ENCODE results near the gene SGTA.
"Not testable (repeated sequence)": the region's sequence is repeated elsewhere in the genome, so short reads cannot be mapped to it uniquely, and the experiment has no call there.

The SGTA gene

DNA sequence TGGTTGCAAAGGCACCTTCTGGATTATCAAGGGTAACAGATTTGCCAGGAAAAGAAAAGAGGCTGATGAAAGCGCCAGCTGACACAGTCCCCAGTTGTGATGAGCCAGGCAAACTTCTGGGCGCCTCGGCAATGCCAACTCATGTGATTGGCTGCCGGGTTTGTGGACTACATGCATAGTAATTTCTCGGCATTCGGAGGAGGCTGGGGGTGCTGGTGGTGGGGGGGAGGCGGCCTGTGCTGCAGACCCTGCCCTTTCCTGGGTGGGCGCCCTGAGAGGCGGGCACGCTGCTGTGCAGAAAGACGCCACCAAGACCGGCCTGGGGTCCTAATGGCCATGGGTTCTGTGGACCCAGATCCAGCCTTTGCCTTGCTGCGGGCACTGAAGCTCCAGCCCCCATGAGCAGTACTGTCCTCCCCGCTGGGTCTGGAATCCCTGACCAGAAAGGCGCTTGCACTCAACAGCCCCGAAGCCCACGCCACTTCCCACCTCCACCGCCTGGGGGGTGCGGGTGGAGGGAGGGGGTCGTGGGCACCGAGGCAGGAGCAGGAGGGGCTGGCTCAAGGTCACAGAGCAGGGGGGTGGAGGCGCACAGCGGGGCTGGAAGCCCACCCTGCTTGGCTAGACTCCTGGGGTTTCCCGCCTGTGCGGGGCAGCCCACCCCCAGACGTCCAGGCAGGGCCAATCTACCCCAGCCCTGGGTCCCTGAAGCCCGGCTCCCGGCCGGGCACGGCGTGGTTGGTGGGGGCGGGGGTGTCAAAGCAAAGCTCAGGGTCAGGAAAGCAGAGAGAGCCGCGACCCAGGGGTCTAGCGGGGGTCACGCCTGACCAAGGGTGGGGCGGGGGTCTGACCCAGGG, 62.9 kb downstream of the SGTA start:
- DNase-seq (ENCODE audit: low read depth, low spot score), result no peak
- no peak overlapping the region for H3K4me3 ChIP-seq (ENCODE audit: low read length)

DNA sequence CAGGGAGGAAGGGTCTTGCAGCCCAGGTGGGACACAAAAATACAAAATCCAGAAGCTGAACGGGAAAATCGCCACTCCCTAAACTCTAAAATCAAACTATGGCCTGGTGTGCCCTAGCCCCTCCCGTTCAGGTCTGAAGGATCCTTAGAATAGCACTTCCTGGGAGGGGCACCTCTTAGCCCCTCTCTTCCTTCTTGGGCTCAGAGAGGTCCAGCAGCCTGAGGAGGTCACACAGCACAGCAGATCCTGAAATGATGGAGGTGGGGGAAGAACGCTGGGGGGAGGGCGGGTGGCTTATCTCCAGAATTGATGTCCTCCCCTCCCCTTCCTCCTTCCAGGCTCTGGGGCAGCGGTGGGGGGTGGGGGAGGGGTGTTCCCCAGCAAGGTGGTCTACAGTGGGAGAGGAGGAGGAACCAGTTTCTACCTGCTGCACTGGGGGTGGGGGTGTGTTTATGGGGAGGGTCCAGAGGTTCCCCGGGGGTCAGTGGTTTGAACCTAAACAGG, 63.8 kb downstream of the SGTA start:
- H3K4me3 ChIP-seq (ENCODE audit: low read length), result no peak overlapping the region
- no peak for DNase-seq (ENCODE audit: low read depth, low spot score)

GRCh38 chr19:2717638-2718541, 65.2 kb downstream of the SGTA start:
- DNase-seq (ENCODE audit: low read depth, low spot score), result no peak
- no peak overlapping the region for H3K4me3 ChIP-seq (ENCODE audit: low read length)

GRCh38 chr19:2716722-2717637, 66.1 kb downstream of the SGTA start:
- no peak overlapping the region for H3K4me3 ChIP-seq (ENCODE audit: low read length)
- no peak for DNase-seq (ENCODE audit: low read depth, low spot score)

GRCh38 chr19:2716275-2716650, 66.8 kb downstream of the SGTA start:
- no peak overlapping the region for H3K4me3 ChIP-seq (ENCODE audit: low read length)
- DNase-seq (ENCODE audit: low read depth, low spot score), result no peak

DNA sequence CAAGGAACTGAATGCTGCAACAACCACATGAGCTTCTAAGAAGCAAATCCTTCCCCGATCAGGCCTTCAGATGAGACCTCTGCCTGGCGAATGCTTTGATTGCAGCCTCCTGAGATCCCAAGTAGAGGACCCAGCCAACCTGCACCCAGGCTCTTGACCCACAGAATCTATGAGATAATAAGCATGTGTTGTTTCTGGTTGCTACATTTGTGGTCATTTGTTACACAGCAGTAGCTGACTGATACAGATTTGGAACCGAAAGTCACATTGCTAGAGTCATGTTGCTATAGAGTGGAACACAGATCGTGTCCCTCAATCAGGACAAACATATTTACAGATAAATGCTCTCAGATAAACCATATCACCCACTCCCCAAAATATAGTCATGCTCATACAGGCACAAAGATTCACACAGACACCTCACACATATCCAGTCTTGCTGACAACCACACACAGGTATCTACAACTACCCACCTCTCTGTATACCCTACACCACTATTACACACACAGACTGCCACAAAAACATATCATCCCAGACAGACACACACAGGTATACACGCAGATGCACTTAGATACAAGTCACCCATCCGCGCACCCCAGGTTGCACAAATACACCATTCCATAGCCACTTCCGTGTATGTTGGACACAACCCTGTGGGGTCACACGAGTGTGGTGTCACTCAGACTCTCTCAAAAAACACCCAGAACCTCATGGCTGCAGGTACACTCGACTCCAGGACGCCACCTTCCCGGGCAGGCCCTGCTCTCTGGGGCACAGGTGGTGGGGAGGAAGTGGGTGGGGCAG, 67.4 kb downstream of the SGTA start:
- H3K4me3 ChIP-seq (ENCODE audit: low read length), result no peak overlapping the region
- no peak for DNase-seq (ENCODE audit: low read depth, low spot score)

- no peak overlapping the region for H3K4me3 ChIP-seq (ENCODE audit: low read length)
- DNase-seq (ENCODE audit: low read depth, low spot score), result no peak
These were observed 68.4 kb downstream of the SGTA start for GRCh38 chr19:2714531-2715269.

DNA sequence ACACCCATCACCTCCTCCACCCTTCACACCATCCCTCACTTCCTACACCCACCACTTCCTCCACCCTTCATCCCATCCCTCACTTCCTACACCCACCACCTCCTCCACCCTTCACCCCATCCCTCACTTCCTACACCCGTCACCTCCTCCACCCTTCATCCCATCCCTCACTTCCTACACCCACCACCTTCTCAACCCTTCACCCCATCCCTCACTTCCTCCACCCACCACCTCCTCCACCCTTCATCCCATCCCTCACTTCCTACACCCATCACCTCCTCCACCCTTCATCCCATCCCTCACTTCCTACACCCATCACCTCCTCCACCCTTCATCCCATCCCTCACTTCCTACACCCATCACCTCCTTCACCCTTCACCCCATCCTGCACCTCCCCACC, 69.0 kb downstream of the SGTA start:
- not testable (repeated sequence) for H3K4me3 ChIP-seq (ENCODE audit: low read length); DNase-seq (ENCODE audit: low read depth, low spot score)

DNA sequence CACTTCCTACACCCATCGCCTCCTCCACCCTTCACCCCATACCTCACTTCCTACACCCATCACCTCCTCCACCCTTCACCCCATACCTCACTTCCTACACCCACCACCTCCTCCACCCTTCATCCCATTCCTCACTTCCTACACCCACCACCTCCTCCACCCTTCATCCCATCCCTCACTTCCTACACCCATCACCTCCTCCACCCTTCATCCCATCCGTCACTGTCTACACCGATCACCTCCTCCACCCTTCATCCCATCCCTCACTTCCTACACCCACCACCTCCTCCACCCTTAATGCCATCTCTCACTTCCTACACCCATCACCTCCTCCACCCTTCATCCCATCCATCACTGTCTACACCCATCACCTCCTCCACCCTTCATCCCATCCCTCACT, 69.9 kb downstream of the SGTA start:
- not testable (repeated sequence) for H3K4me3 ChIP-seq (ENCODE audit: low read length); DNase-seq (ENCODE audit: low read depth, low spot score)

DNA sequence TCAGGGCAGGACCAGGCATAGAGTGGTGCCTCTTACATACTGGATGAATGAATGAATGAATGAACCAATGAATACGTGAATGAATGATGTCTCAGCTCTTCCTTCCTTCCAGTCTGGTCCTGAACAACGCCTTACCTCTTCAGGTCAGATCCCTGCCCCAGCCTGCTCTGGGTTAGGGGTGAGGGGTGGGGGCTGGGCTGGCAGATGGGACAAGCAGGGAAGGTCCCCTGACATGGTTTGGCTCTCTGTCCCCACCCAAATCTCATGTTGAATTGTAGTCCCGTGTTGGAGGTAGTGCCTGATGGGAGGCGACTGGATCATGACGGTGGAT, 71.2 kb downstream of the SGTA start:
- no peak overlapping the region for H3K4me3 ChIP-seq (ENCODE audit: low read length)
- DNase-seq (ENCODE audit: low read depth, low spot score), result no peak

GRCh38 chr19:2711172-2711874, 71.8 kb downstream of the SGTA start:
- no peak for DNase-seq (ENCODE audit: low read depth, low spot score)
- no peak overlapping the region for H3K4me3 ChIP-seq (ENCODE audit: low read length)

- no peak for DNase-seq (ENCODE audit: low read depth, low spot score)
- no peak overlapping the region for H3K4me3 ChIP-seq (ENCODE audit: low read length)
These were observed 76.8 kb downstream of the SGTA start for GRCh38 chr19:2706251-2706650.

Data from Jurkat, Clone E6-1 (cell line).